Body of pancreas (tissue), 4 donors: Measurements from ENCODE around the gene SPRYD4. TPM values are rescaled to one million over a fixed set of nuclear protein-coding genes. Genes with fewer than 3 reads are reported as not detected.
A peak's percentile ranks its signal among the peaks of the same experiment; 100 is the strongest.

Experiments used
- ATAC-seq: fragments of 150-250 bp; one replicate; pipeline ENCODE4 v1.9.1; 2016
- DNase-seq, 4 donors: peaks; one replicate each; pipeline ENCODE4 v3.0.0-alpha.2; 2019
- H3K27ac ChIP-seq, 4 donors: fragments of 200-600 bp; sonication (generic); 1 replicate in 3 of 4; 2 replicates in 1 of 4; pipeline versions ENCODE4 v1.5.1 to v1.6.1; 2016 to 2019; ENCODE audit warnings: mild to moderate bottlenecking in 1 of 4, mixed read lengths in 1 of 4, moderate library complexity in 1 of 4
- H3K27me3 ChIP-seq, 2 donors: fragments of 200-600 bp; sonication (generic); one replicate each; pipeline ENCODE4 v1.6.0; 2016; ENCODE audit warnings: mild to moderate bottlenecking in 1 of 2
- H3K36me3 ChIP-seq, 2 donors: fragments of 200-600 bp; sonication (generic); replicated peaks in 1 of 2; 2 replicates each; pipeline ENCODE4 v1.5.1; 2016; ENCODE audit warnings: low read depth in 2 of 2; ENCODE audit not compliant: insufficient read depth in 1 of 2
- H3K4me1 ChIP-seq: fragments of 200-600 bp; sonication (generic); one replicate; pipeline ENCODE4 v1.6.0; 2016
- H3K4me3 ChIP-seq, 2 donors: fragments of 200-600 bp; sonication (generic); 1 replicate in 1 of 2; 2 replicates in 1 of 2; pipeline ENCODE4 v1.5.1; 2016 to 2019
- H3K9me3 ChIP-seq, 3 donors: fragments of 200-600 bp; sonication (generic); 1 replicate in 2 of 3; 2 replicates in 1 of 3; pipeline ENCODE4 v1.5.1; 2016
- CTCF ChIP-seq, 7 experiments: fragments of 450-650 bp in 4 of 7; fragments of 200-600 bp in 3 of 7; sonication (generic) in 3 of 7; IDR thresholded peaks; one replicate each; pipeline ENCODE4 v1.5.1; 2016 to 2019; ENCODE audit warnings: antibody characterized with exemption in 7 of 7
- POLR2A ChIP-seq, 3 donors: fragments of 450-650 bp; IDR thresholded peaks; one replicate each; pipeline ENCODE4 v1.6.1; 2016; ENCODE audit warnings: antibody characterized with exemption in 3 of 3, mild to moderate bottlenecking in 2 of 3
- WGBS, 2 donors: methylation state at CpG; one replicate each; pipeline ENCODE4 v1.1.5; 2017; 5-methylcytosine and 5-hydroxymethylcytosine counted together
- intact Hi-C: fragments of 100-400 bp; cut with DNase I; formaldehyde crosslinking; loops from one replicate; pipeline ENCODE4 v1.15.1; 2023
- total RNA-seq, 2 donors: library from RNA; depleted of rRNA; stranded (reverse); fragments of >200 nt; gene quantifications; one replicate each; pipeline ENCODE4 v1.1.0, GENCODE V29; 2016

SPRYD4 gene
- total RNA-seq, 2 donors from 2014 or later, result 1.6 to 2.1 TPM

DNA sequence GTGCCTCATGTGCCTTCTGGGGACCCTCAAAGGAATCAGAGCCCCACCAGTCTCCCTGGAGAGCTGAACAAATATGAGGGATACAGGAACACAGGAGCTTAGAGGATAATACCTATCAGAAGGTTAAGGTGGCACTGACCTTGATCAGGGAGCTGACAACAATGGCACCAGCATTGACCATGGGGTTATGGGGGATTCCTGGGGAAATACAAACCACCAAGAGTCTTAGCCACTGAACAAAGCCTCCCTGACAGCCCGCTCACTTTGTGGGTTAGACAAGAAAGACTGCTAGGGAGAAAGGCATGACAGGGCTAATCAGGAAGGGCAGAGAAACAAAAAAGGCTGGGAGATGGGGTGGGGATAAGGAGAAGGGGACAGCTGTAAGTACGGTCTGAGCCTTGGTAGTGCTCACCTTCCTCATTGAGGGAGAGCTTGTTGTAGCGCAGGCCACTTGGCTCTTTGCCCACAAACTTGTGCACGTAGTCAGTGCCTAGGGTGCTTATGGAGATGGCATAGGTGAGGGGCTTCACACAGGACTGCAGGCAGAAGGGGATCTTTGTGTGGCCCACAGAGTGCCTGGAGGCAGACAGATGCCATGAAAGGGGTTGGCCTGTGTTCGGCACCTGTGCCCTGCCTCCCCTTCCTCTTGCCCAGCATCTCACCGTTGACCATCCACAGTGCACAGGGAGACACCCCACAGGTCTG is 9.3 kb downstream of the SPRYD4 start:
- no peaks in the 10 kb centered on the region for H3K27me3 ChIP-seq
- H3K36me3 ChIP-seq, result no peaks in the 10 kb centered on the region
- peak in 3 of 4 donors; percentile 21 to 47 (median 34) for DNase-seq
- intact Hi-C loops, result no loop called here
- no peak for TF ChIP-seq POLR2A (IDR thresholded peaks at IDR 0.05)
- TF ChIP-seq CTCF (IDR thresholded peaks at IDR 0.05), result no peak
- H3K4me1 ChIP-seq, result peaks cover 43% of the 10 kb centered on the region
- no peak for ATAC-seq
- WGBS, 2 donors, result 70 to 74% methylated on average over 5 to 6 of the region's 6 CpGs
- no peak overlapping the region for H3K4me3 ChIP-seq
- no peaks in the 10 kb centered on the region for H3K9me3 ChIP-seq
- H3K27ac ChIP-seq, result peak overlapping the region; percentile 89 to 92 (median 92)

GRCh38 chr12:56479625-56480024 is 11.2 kb downstream of the SPRYD4 start:
- WGBS, 2 donors, result 96 to 97% methylated on average over 7 of the region's 7 CpGs
- ATAC-seq, result no peak

GRCh38 chr12:56484566-56484965 is 16.2 kb downstream of the SPRYD4 start:
- TF ChIP-seq POLR2A (IDR thresholded peaks at IDR 0.05) (no peak), CTCF (IDR thresholded peaks at IDR 0.05) (no peak)
- H3K27me3 ChIP-seq, result no peaks in the 10 kb centered on the region
- intact Hi-C loops, result no loop called here
- no peak overlapping the region for H3K27ac ChIP-seq
- 82 to 85% methylated on average over 1 of the region's 1 CpG for WGBS, 2 donors
- no peaks in the 10 kb centered on the region for H3K36me3 ChIP-seq
- ATAC-seq (no peak), DNase-seq (no peak)
- H3K4me1 ChIP-seq, result peaks cover 25% of the 10 kb centered on the region
- no peaks in the 10 kb centered on the region for H3K9me3 ChIP-seq
- H3K4me3 ChIP-seq, result no peak overlapping the region

More at GRCh38 chr12:56479625-56480024, 11.2 kb downstream of the SPRYD4 start:
- no peak for TF ChIP-seq POLR2A (IDR thresholded peaks at IDR 0.05)
- no peak overlapping the region for H3K4me3 ChIP-seq
- H3K4me1 ChIP-seq, result peaks cover 39% of the 10 kb centered on the region
- H3K36me3 ChIP-seq, result no peaks in the 10 kb centered on the region
- intact Hi-C loops, result no loop called here
- H3K27ac ChIP-seq, result peak overlapping the region in 1 of 4 donors; percentile 8
- no peak for DNase-seq
- no peaks in the 10 kb centered on the region for H3K9me3 ChIP-seq
- H3K27me3 ChIP-seq, result no peaks in the 10 kb centered on the region

GRCh38 chr12:56486694-56487093 is 18.3 kb downstream of the SPRYD4 start:
- WGBS, 2 donors, result 81 to 89% methylated on average over 12 of the region's 12 CpGs
- intact Hi-C loops, result no loop called here
- peaks cover 25% of the 10 kb centered on the region for H3K4me1 ChIP-seq

More at GRCh38 chr12:56486694-56487093, 18.3 kb downstream of the SPRYD4 start:
- TF ChIP-seq CTCF (IDR thresholded peaks at IDR 0.05), result no peak
- H3K9me3 ChIP-seq, result no peaks in the 10 kb centered on the region
- H3K36me3 ChIP-seq, result no peaks in the 10 kb centered on the region
- no peak overlapping the region for H3K4me3 ChIP-seq
- peak overlapping the region in 2 of 4 donors; percentile 83 to 88 for H3K27ac ChIP-seq
- no peak for DNase-seq
- ATAC-seq, result no peak
- no peaks in the 10 kb centered on the region for H3K27me3 ChIP-seq
